GM06990 (cell line): ENCODE results near the gene TSR1.
"Not testable (repeated sequence)": the region's sequence is repeated elsewhere in the genome, so short reads cannot be mapped to it uniquely, and the experiment has no call there.

ENCODE experiments used
- DNase-seq: peaks from one replicate; pipeline ENCODE4 v3.0.0-alpha.2; 2011; ENCODE audit not compliant: insufficient read length; ENCODE audit errors: extremely low read depth
- H3K27me3 ChIP-seq: replicated peaks from 2 replicates; pipeline ENCODE4 v1.6.0; 2011; ENCODE audit warnings: low read length; ENCODE audit not compliant: control insufficient read depth, insufficient read depth
- H3K36me3 ChIP-seq: 2 replicates; pipeline ENCODE4 v1.5.1; 2011; ENCODE audit warnings: low read length; ENCODE audit not compliant: control insufficient read depth, insufficient read depth
- H3K4me3 ChIP-seq: replicated peaks from 2 replicates; pipeline ENCODE4 v1.5.1; 2011; ENCODE audit warnings: low read depth, mild to moderate bottlenecking, control low read depth, low read length
- TF ChIP-seq, protein P1 (sequence below): IDR thresholded peaks from 2 replicates; pipeline ENCODE4 v1.5.1; 2011; ENCODE audit warnings: low read length, control low read depth, mild to moderate bottlenecking, inconsistent platforms; ENCODE audit not compliant: insufficient read depth, poor library complexity, severe bottlenecking

Gene TSR1

DNA sequence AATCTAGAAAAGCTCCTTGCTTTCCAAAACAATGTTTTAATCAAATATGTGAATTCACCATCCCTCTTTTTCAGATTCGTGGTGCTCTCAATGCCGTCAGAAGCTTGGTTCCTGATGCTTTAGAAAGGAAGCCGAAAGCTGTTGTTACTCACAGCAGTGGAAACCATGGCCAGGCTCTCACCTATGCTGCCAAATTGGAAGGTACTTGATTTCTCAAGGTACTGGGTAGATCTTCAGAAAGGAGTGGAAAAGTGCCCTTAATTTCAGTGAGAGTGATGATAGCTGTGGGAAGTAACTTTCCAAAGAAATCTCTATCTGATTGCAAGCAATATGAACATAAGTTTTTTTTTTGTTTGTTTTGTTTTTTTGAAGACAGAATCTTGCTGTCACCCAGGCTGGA is 18.5 kb downstream of the TSR1 start:
- H3K27me3 ChIP-seq: no peaks in the 10 kb centered on the region
- no peak for DNase-seq
- H3K4me3 ChIP-seq: no peak overlapping the region
- TF ChIP-seq, protein P1, sequence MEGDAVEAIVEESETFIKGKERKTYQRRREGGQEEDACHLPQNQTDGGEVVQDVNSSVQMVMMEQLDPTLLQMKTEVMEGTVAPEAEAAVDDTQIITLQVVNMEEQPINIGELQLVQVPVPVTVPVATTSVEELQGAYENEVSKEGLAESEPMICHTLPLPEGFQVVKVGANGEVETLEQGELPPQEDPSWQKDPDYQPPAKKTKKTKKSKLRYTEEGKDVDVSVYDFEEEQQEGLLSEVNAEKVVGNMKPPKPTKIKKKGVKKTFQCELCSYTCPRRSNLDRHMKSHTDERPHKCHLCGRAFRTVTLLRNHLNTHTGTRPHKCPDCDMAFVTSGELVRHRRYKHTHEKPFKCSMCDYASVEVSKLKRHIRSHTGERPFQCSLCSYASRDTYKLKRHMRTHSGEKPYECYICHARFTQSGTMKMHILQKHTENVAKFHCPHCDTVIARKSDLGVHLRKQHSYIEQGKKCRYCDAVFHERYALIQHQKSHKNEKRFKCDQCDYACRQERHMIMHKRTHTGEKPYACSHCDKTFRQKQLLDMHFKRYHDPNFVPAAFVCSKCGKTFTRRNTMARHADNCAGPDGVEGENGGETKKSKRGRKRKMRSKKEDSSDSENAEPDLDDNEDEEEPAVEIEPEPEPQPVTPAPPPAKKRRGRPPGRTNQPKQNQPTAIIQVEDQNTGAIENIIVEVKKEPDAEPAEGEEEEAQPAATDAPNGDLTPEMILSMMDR: no peak
- peaks cover 4% of the 10 kb centered on the region for H3K36me3 ChIP-seq

DNA sequence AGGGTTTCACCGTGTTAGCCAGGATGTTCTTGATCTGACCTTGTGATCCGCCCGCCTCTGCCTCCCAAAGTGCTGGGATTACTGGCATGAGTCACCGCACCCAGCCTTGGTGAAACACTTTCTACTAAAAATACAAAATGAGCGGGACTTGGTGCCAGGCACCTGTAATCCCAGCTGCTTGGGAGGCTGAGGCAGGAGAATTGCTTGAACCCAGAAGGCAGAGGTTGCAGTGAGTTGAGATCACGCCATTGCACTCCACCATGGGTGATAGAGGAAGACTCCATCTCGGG is 19.4 kb downstream of the TSR1 start:
- H3K36me3 ChIP-seq, DNase-seq, H3K27me3 ChIP-seq, H3K4me3 ChIP-seq: not testable (repeated sequence)

DNA sequence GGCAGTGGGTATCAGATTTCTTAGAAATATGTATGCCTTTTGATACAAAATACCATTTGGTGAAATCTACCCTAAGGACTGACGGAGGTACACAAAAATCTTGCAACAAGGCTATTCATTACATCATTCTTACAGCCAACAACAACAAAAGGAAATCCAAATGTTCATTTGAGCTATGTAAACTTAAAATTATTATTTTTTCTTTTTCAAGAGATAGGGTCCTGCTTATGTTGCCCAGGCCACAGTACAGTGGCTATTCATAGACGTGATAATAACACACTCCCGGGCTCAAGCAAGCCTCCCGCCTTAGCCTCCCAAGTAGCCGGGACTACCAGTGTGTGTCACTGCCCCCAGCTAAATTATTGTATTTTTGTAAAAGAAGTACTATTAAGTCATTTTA is 23.5 kb downstream of the TSR1 start:
- Histone ChIP-seq H3K36me3 (no peaks in the 10 kb centered on the region), H3K27me3 (no peaks in the 10 kb centered on the region), H3K4me3 (no peak overlapping the region)
- no peak for DNase-seq
- TF ChIP-seq, protein P1: no peak

GRCh38 chr17:2309338-2310154 is 26.7 kb downstream of the TSR1 start:
- H3K36me3 ChIP-seq: no peaks in the 10 kb centered on the region
- no peak for DNase-seq
- H3K4me3 ChIP-seq: no peak overlapping the region
- H3K27me3 ChIP-seq: no peaks in the 10 kb centered on the region
- TF ChIP-seq, protein P1: no peak

- no peak overlapping the region for H3K4me3 ChIP-seq
Measured at GRCh38 chr17:2304931-2305330, 31.3 kb downstream of the TSR1 start.

More at GRCh38 chr17:2304931-2305330, 31.3 kb downstream of the TSR1 start:
- H3K27me3 ChIP-seq: no peaks in the 10 kb centered on the region
- H3K36me3 ChIP-seq: no peaks in the 10 kb centered on the region
- TF ChIP-seq, protein P1: no peak
- DNase-seq: no peak
